HEK293 (cell line): ENCODE measurements around the gene VPS13D.

Experiments
- CTCF ChIA-PET: fragments of 350-600 bp; formaldehyde crosslinking; extraction: SDS; loops from one replicate; lab custom pipeline; 2021; ENCODE audit warnings: antibody characterized with exemption; lab: Yijun Ruan, JAX
- POLR2A ChIA-PET: fragments of 300-600 bp; formaldehyde crosslinking; extraction: SDS; loops from one replicate; lab custom pipeline; 2020; ENCODE audit warnings: antibody characterized with exemption, inconsistent platforms; lab: Yijun Ruan, JAX
- H3K27ac ChIP-seq: fragments of 200-500 bp; sonication (Bioruptor generic); 2 replicates; pipeline ENCODE4 v1.5.1; 2014; ENCODE audit warnings: low read depth, low read length, control low read depth, inconsistent platforms; ENCODE audit errors: extremely low read depth
- H3K36me3 ChIP-seq, 2 experiments: fragments of 200-500 bp in 1 of 2; sonication (Bioruptor generic) in 1 of 2; 1 replicate in 1 of 2; 2 replicates in 1 of 2; pipeline ENCODE4 v1.5.1; 2014 to 2017; ENCODE audit warnings: inconsistent platforms in 2 of 2, low read length in 2 of 2; ENCODE audit not compliant: control insufficient read depth in 2 of 2, insufficient read depth in 1 of 2
- H3K4me1 ChIP-seq: fragments of 200-500 bp; sonication (Bioruptor generic); 2 replicates; pipeline ENCODE4 v1.5.1; 2014; ENCODE audit warnings: mild to moderate bottlenecking, low read length, inconsistent platforms; ENCODE audit not compliant: control insufficient read depth, insufficient read depth
- H3K4me3 ChIP-seq: 2 replicates; pipeline ENCODE4 v1.5.1; 2011; ENCODE audit warnings: low read depth, mild to moderate bottlenecking, control low read depth, low read length, moderate library complexity
- H3K9me3 ChIP-seq: fragments of 200-500 bp; sonication (Bioruptor generic); 2 replicates; pipeline ENCODE4 v1.5.1; 2014; ENCODE audit warnings: low read depth, low read length, inconsistent platforms; ENCODE audit not compliant: control insufficient read depth, insufficient read depth
- BCL11A ChIP-seq: fragments of 450-650 bp; formaldehyde crosslinking; IDR thresholded peaks from 2 replicates; pipeline ENCODE4 v1.5.1; 2016; ENCODE audit warnings: low read depth, missing biosample characterization, missing genetic modification characterization
- HOXC10 ChIP-seq: sonication (generic); formaldehyde crosslinking; IDR thresholded peaks from 2 replicates; pipeline ENCODE4 v1.8.1; 2023; ENCODE audit warnings: mild to moderate bottlenecking, missing genetic modification reagents
- MEIS1 ChIP-seq: sonication (generic); formaldehyde crosslinking; IDR thresholded peaks from 2 replicates; pipeline ENCODE4 v1.8.1; 2022; ENCODE audit warnings: missing genetic modification reagents, mild to moderate bottlenecking, borderline replicate concordance
- RBAK ChIP-seq: fragments of 450-650 bp; formaldehyde crosslinking; IDR thresholded peaks from 2 replicates; pipeline ENCODE4 v1.5.1; 2016; ENCODE audit warnings: missing biosample characterization, missing genetic modification characterization
- SCRT2 ChIP-seq: fragments of 450-650 bp; formaldehyde crosslinking; IDR thresholded peaks from 2 replicates; pipeline ENCODE4 v1.5.1; 2016; ENCODE audit warnings: missing biosample characterization, missing genetic modification characterization
- SETDB1 ChIP-seq: IDR thresholded peaks from one replicate; pipeline ENCODE4 v1.6.1; 2017; ENCODE audit warnings: mild to moderate bottlenecking, low read length, moderate library complexity, mixed read lengths; ENCODE audit not compliant: insufficient read length
- SP2 ChIP-seq: fragments of 450-650 bp; formaldehyde crosslinking; IDR thresholded peaks from 2 replicates; pipeline ENCODE4 v1.5.1; 2016; ENCODE audit warnings: missing biosample characterization, missing genetic modification characterization
- WT1 ChIP-seq: fragments of 450-650 bp; formaldehyde crosslinking; IDR thresholded peaks from 2 replicates; pipeline ENCODE4 v1.5.1; 2016; ENCODE audit warnings: missing biosample characterization, missing genetic modification characterization
- ZBTB8A ChIP-seq: fragments of 450-650 bp; formaldehyde crosslinking; IDR thresholded peaks from 2 replicates; pipeline ENCODE4 v1.5.1; 2016; ENCODE audit warnings: missing biosample characterization, missing genetic modification characterization
- ZNF132 ChIP-seq: fragments of 450-650 bp; formaldehyde crosslinking; IDR thresholded peaks from 2 replicates; pipeline ENCODE4 v1.5.1; 2017; ENCODE audit warnings: missing biosample characterization, missing genetic modification characterization, borderline replicate concordance
- ZNF138 ChIP-seq: fragments of 450-650 bp; formaldehyde crosslinking; IDR thresholded peaks from 2 replicates; pipeline ENCODE4 v1.5.1; 2016; ENCODE audit warnings: missing biosample characterization, missing genetic modification characterization, borderline replicate concordance
- ZNF211 ChIP-seq: fragments of 450-650 bp; formaldehyde crosslinking; IDR thresholded peaks from 2 replicates; pipeline ENCODE4 v1.5.1; 2016; ENCODE audit warnings: low read depth, missing biosample characterization, missing genetic modification characterization
- ZNF214 ChIP-seq: fragments of 450-650 bp; formaldehyde crosslinking; IDR thresholded peaks from 2 replicates; pipeline ENCODE4 v1.5.1; 2017; ENCODE audit warnings: missing biosample characterization, mild to moderate bottlenecking, missing genetic modification characterization, borderline replicate concordance
- ZNF23 ChIP-seq: fragments of 450-650 bp; formaldehyde crosslinking; IDR thresholded peaks from 2 replicates; pipeline ENCODE4 v1.5.1; 2016; ENCODE audit warnings: missing biosample characterization, missing genetic modification characterization, borderline replicate concordance
- ZNF394 ChIP-seq: fragments of 450-650 bp; formaldehyde crosslinking; IDR thresholded peaks from 2 replicates; pipeline ENCODE4 v1.5.1; 2016; ENCODE audit warnings: missing biosample characterization, missing genetic modification characterization, mild to moderate bottlenecking, moderate library complexity, borderline replicate concordance
- ZNF48 ChIP-seq: fragments of 450-650 bp; formaldehyde crosslinking; IDR thresholded peaks from 2 replicates; pipeline ENCODE4 v1.5.1; 2016; ENCODE audit warnings: missing biosample characterization, missing genetic modification characterization
- ZNF521 ChIP-seq: fragments of 450-650 bp; formaldehyde crosslinking; IDR thresholded peaks from 2 replicates; pipeline ENCODE4 v1.5.1; 2017; ENCODE audit warnings: missing biosample characterization, mild to moderate bottlenecking, missing genetic modification characterization
- ZNF549 ChIP-seq: fragments of 450-650 bp; IDR thresholded peaks from 2 replicates; pipeline ENCODE4 v1.5.1; 2018; ENCODE audit warnings: missing biosample characterization, missing genetic modification characterization, mild to moderate bottlenecking, inconsistent platforms, moderate library complexity
- ZNF585B ChIP-seq: fragments of 450-650 bp; formaldehyde crosslinking; IDR thresholded peaks from 2 replicates; pipeline ENCODE4 v1.5.1; 2016; ENCODE audit warnings: missing biosample characterization, missing genetic modification characterization
- TF ChIP-seq, protein P1 (sequence below): fragments of 450-650 bp; formaldehyde crosslinking; IDR thresholded peaks from 2 replicates; pipeline ENCODE4 v1.5.1; 2017; ENCODE audit warnings: missing biosample characterization, missing genetic modification characterization
- TF ChIP-seq, protein P2 (sequence below): fragments of 450-650 bp; formaldehyde crosslinking; IDR thresholded peaks from 2 replicates; pipeline ENCODE4 v1.5.1; 2017; ENCODE audit warnings: missing biosample characterization, missing genetic modification characterization
- TF ChIP-seq, protein P3 (sequence below): fragments of 450-650 bp; formaldehyde crosslinking; IDR thresholded peaks from 2 replicates; pipeline ENCODE4 v1.5.1; 2016; ENCODE audit warnings: missing biosample characterization, missing genetic modification characterization
- TF ChIP-seq, protein P4 (sequence below): sonication (generic); formaldehyde crosslinking; IDR thresholded peaks from 2 replicates; pipeline ENCODE4 v1.8.1; 2022; ENCODE audit warnings: mild to moderate bottlenecking, moderate library complexity, missing genetic modification reagents
- TF ChIP-seq, protein P5 (sequence below): fragments of 450-650 bp; formaldehyde crosslinking; IDR thresholded peaks from 2 replicates; pipeline ENCODE4 v1.5.1; 2016; ENCODE audit warnings: missing biosample characterization, missing genetic modification characterization
- TF ChIP-seq, protein P6 (sequence below): fragments of 450-650 bp; formaldehyde crosslinking; IDR thresholded peaks from 2 replicates; pipeline ENCODE4 v1.5.1; 2016; ENCODE audit warnings: missing biosample characterization, missing genetic modification characterization

Gene VPS13D

DNA sequence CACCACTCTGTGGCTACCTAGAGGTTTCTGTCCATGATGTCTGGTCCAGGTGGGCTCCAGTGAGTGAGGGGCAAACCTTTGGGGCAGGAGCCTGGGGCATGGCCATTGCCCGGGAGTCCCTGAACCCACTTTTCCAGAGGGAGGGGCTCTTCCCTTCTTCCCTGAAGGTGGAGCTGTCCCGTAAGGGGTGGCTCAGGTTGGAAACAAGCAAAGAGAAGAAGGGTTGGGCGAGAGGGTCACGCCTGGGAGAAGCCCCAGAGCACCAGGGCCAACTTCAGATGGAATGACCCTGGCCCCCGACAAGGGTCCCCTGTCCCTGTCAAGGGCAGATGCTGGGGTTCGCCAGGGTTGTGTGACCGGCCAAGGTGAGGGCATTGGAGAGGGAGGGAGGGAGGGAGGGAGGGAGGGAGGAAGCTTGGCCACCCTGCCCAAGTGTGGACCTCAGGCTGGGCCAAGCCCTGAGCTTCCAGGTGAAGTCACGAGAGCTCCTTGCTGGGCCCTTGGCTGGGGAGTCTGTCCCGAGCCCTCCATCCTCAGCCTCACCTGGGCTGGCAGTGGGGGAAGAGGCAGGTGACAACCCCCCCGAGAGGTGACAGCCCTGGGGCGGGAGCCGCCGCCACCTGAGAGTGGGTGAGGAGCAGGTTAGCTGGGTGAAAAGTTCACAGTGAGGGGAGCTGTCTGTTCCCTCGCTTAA is 318.6 kb downstream of the VPS13D start:
- TF ChIP-seq MEIS1 (CRISPR knock-in tag): no peak
- no peak for TF ChIP-seq WT1 (tag by site-specific recombination)
- TF ChIP-seq ZNF521 (tag by site-specific recombination): no peak
- TF ChIP-seq RBAK (tag by site-specific recombination): no peak
- TF ChIP-seq, protein P1, sequence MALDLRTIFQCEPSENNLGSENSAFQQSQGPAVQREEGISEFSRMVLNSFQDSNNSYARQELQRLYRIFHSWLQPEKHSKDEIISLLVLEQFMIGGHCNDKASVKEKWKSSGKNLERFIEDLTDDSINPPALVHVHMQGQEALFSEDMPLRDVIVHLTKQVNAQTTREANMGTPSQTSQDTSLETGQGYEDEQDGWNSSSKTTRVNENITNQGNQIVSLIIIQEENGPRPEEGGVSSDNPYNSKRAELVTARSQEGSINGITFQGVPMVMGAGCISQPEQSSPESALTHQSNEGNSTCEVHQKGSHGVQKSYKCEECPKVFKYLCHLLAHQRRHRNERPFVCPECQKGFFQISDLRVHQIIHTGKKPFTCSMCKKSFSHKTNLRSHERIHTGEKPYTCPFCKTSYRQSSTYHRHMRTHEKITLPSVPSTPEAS: no peak
- no peak for TF ChIP-seq ZNF549
- TF ChIP-seq ZNF138 (tag by site-specific recombination): no peak
- TF ChIP-seq SCRT2 (tag by site-specific recombination): no peak
- TF ChIP-seq HOXC10 (CRISPR knock-in tag): no peak
- TF ChIP-seq ZNF132: no peak
- no peak for TF ChIP-seq SETDB1
- no peak for TF ChIP-seq ZNF585B (tag by site-specific recombination)
- no peak for TF ChIP-seq BCL11A
- no peak for TF ChIP-seq ZNF48 (tag by site-specific recombination)
- no peak for TF ChIP-seq ZNF394 (tag by site-specific recombination)
- TF ChIP-seq, protein P2, sequence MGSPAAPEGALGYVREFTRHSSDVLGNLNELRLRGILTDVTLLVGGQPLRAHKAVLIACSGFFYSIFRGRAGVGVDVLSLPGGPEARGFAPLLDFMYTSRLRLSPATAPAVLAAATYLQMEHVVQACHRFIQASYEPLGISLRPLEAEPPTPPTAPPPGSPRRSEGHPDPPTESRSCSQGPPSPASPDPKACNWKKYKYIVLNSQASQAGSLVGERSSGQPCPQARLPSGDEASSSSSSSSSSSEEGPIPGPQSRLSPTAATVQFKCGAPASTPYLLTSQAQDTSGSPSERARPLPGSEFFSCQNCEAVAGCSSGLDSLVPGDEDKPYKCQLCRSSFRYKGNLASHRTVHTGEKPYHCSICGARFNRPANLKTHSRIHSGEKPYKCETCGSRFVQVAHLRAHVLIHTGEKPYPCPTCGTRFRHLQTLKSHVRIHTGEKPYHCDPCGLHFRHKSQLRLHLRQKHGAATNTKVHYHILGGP: no peak
- Histone ChIP-seq H3K4me1 (peaks cover 11% of the 10 kb centered on the region), H3K36me3 (no peaks in the 10 kb centered on the region), H3K9me3 (no peaks in the 10 kb centered on the region), H3K27ac (no peak overlapping the region; the same call in 1 of the 2 replicates), H3K4me3 (no peak overlapping the region)
- POLR2A ChIA-PET: interaction anchor here (1.4 kb wide), 1 partner anchor 70 kb away, joined by 5 read pairs; no protein-coding TSS in a partner anchor
- CTCF ChIA-PET: interaction anchor here (0.6 to 1.0 kb wide), 2 partner anchors 23 to 110 kb away, joined by 3 to 4 read pairs; no protein-coding TSS in a partner anchor

DNA sequence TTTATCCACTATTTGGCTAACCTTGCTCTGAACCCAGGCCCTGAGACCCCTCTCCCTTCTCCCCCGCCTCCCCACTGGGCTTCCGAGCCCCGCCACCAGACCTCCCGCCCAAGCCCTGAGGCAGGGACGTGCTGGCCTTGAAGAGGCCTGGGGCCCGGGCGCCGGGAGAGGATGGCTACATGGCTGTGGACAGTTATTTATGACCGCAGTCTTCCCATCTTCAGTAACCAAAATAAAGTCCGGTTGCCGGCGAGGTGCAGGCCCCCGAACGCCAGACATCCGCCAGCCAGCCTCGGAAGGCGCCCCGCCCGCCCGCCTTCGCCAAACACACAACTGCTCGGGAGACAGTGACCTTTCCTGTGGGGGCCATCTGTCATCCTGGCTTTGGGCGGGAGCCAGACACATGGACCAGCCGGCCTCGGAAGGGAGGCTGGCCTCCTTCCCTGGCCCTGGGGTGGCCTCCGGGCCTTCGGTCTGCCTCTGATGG is 319.2 kb downstream of the VPS13D start:
- Histone ChIP-seq H3K4me3 (no peak overlapping the region), H3K36me3 (no peaks in the 10 kb centered on the region), H3K27ac (peak overlapping the region; percentile 43; the same call in 1 of the 2 replicates), H3K4me1 (peaks cover 7% of the 10 kb centered on the region), H3K9me3 (no peaks in the 10 kb centered on the region)
- CTCF ChIA-PET: interaction anchor here (1.0 kb wide), 1 partner anchor 110 kb away, joined by 3 read pairs; no protein-coding TSS in a partner anchor
- POLR2A ChIA-PET: interaction anchor here (1.4 to 1.5 kb wide), 2 partner anchors 7 to 71 kb away, joined by 3 to 5 read pairs; no protein-coding TSS in a partner anchor
- TF ChIP-seq SP2 (no peak), ZNF23 (tag by site-specific recombination) (no peak), ZNF214 (no peak), ZNF211 (no peak), ZNF48 (tag by site-specific recombination) (no peak), ZBTB8A (no peak)
- TF ChIP-seq, protein P3, sequence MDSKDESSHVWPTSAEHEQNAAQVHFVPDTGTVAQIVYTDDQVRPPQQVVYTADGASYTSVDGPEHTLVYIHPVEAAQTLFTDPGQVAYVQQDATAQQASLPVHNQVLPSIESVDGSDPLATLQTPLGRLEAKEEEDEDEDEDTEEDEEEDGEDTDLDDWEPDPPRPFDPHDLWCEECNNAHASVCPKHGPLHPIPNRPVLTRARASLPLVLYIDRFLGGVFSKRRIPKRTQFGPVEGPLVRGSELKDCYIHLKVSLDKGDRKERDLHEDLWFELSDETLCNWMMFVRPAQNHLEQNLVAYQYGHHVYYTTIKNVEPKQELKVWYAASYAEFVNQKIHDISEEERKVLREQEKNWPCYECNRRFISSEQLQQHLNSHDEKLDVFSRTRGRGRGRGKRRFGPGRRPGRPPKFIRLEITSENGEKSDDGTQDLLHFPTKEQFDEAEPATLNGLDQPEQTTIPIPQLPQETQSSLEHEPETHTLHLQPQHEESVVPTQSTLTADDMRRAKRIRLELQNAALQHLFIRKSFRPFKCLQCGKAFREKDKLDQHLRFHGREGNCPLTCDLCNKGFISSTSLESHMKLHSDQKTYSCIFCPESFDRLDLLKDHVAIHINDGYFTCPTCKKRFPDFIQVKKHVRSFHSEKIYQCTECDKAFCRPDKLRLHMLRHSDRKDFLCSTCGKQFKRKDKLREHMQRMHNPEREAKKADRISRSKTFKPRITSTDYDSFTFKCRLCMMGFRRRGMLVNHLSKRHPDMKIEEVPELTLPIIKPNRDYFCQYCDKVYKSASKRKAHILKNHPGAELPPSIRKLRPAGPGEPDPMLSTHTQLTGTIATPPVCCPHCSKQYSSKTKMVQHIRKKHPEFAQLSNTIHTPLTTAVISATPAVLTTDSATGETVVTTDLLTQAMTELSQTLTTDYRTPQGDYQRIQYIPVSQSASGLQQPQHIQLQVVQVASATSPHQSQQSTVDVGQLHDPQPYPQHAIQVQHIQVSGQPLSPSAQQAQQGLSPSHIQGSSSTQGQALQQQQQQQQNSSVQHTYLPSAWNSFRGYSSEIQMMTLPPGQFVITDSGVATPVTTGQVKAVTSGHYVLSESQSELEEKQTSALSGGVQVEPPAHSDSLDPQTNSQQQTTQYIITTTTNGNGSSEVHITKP: no peak
- TF ChIP-seq, protein P4, sequence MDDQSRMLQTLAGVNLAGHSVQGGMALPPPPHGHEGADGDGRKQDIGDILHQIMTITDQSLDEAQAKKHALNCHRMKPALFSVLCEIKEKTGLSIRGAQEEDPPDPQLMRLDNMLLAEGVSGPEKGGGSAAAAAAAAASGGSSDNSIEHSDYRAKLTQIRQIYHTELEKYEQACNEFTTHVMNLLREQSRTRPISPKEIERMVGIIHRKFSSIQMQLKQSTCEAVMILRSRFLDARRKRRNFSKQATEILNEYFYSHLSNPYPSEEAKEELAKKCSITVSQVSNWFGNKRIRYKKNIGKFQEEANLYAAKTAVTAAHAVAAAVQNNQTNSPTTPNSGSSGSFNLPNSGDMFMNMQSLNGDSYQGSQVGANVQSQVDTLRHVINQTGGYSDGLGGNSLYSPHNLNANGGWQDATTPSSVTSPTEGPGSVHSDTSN (CRISPR knock-in tag): no peak
- TF ChIP-seq, protein P5, sequence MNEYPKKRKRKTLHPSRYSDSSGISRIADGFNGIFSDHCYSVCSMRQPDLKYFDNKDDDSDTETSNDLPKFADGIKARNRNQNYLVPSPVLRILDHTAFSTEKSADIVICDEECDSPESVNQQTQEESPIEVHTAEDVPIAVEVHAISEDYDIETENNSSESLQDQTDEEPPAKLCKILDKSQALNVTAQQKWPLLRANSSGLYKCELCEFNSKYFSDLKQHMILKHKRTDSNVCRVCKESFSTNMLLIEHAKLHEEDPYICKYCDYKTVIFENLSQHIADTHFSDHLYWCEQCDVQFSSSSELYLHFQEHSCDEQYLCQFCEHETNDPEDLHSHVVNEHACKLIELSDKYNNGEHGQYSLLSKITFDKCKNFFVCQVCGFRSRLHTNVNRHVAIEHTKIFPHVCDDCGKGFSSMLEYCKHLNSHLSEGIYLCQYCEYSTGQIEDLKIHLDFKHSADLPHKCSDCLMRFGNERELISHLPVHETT (tag by site-specific recombination): no peak
- TF ChIP-seq, protein P6, sequence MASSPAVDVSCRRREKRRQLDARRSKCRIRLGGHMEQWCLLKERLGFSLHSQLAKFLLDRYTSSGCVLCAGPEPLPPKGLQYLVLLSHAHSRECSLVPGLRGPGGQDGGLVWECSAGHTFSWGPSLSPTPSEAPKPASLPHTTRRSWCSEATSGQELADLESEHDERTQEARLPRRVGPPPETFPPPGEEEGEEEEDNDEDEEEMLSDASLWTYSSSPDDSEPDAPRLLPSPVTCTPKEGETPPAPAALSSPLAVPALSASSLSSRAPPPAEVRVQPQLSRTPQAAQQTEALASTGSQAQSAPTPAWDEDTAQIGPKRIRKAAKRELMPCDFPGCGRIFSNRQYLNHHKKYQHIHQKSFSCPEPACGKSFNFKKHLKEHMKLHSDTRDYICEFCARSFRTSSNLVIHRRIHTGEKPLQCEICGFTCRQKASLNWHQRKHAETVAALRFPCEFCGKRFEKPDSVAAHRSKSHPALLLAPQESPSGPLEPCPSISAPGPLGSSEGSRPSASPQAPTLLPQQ: no peak
